GM18498 (cell line): ENCODE data around the gene COX6A2.

Experiments
- ATAC-seq: cut with Tn5 transposase; IDR thresholded peaks from one replicate; pipeline ENCODE4 v1.9.1; 2021; ENCODE audit warnings: mild to moderate bottlenecking, moderate library complexity; ENCODE audit not compliant: unreplicated experiment

COX6A2 gene

DNA sequence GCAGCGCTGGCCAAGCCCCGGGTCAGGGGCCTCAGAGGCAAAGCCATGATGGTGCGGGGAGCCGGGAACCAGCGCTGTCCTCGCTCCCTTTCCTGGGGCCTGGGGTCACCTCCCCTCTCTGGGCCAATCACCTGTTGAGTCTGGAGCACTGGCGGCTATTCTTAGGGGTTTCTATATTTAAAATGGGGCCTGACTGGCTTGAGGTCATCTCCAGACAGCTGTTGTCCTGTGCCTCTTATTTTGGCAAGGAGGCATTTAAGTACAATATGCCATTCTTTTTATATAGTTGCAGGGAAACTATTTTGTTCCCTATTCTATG lies at the start of gene COX6A2:
Gene COX6A2 (minus strand): TSS at position 82 of the 319 bp plus-strand sequence. CDS start 35 bp downstream, at position 47.
- no peak for ATAC-seq

DNA sequence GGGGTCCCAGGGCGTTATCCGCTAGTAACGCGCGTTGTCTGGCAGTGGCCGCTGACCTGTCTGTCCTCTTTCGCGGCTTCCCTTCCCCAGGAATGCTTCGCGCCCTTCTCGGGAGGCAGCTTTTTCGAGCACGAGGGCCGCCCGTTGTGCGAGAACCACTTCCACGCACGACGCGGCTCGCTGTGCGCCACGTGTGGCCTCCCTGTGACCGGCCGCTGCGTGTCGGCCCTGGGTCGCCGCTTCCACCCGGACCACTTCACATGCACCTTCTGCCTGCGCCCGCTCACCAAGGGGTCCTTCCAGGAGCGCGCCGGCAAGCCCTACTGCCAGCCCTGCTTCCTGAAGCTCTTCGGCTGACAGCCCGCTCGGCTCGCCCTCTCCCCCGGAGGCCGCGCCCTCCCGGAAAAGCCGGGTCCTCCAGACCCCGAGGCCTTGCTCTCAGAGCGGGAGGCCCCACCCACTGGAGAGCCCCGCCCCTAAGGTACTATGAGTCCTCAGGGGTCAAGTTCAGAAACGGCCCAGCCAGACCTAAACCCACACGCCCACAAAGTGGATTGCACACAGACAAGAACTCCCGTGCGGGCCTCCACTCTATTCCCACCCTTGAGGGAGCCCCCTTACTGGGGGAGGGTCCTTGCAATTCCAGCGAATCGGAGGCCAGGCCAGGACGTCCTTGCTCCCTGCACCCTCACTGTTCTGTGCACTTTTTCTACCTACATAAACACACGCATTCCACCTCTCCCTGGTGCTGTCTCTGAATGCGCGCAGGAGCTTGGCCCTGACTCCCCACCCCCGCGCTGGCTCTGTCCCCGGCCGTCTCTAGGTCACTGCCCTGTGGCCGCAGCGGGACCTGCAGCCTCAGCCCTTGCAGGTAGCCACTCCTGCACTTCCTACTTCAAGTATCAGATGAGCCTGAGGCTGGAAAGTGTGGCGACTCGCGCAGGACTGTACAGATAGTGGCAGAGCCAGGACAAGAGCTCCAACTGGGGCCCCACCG lies 49.4 kb upstream of the COX6A2 start:
- ATAC-seq: peak; percentile 30

DNA sequence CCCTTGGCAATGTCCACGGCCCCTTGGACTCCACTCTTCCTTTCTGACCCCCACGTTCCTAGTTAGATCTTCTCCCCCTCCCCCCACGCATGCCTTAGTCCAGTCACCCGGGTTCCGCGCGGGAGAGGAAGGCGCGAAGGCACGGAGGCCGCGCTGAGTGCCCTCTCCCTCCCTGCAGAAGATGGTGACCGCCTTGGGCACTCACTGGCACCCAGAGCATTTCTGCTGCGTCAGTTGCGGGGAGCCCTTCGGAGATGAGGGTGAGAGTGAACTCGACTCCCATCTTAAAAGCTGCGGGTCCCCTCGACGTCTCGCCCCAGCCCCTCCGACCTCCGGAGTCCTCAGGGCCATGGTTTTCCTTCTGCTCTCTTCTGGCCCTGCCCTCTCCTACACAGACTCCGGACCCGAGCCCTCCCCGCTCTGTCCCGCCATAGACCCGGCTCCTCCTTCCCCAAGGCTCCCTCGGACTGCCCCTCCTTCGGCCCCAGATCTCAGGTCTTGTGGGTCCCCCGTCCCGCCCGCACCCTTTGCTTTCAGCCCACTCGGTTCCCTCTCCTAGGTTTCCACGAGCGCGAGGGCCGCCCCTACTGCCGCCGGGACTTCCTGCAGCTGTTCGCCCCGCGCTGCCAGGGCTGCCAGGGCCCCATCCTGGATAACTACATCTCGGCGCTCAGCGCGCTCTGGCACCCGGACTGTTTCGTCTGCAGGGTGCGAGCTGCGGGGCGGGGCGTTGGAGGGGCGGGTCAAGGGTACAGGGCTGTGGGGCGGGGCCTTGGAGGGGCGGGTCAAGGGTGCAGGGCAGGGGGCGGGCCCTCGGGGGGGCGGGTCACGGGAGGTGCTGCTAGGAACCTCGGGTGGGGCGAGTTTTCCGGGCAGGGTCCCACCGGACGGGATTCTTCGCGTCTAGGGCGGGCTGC lies 48.4 kb upstream of the COX6A2 start:
- ATAC-seq: peak; percentile 63

DNA sequence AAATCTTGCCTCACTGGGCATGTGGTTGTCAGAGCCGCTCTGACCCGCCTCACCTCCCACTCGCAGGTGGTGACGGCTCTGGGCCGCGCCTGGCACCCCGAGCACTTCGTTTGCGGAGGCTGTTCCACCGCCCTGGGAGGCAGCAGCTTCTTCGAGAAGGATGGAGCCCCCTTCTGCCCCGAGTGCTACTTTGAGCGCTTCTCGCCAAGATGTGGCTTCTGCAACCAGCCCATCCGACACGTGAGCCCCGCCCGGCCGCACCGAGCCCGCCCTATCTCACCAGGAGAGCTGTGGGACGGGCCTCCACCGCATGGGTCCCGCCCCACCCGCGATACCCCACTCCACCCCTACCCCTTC lies 47.8 kb upstream of the COX6A2 start:
- no peak for ATAC-seq

DNA sequence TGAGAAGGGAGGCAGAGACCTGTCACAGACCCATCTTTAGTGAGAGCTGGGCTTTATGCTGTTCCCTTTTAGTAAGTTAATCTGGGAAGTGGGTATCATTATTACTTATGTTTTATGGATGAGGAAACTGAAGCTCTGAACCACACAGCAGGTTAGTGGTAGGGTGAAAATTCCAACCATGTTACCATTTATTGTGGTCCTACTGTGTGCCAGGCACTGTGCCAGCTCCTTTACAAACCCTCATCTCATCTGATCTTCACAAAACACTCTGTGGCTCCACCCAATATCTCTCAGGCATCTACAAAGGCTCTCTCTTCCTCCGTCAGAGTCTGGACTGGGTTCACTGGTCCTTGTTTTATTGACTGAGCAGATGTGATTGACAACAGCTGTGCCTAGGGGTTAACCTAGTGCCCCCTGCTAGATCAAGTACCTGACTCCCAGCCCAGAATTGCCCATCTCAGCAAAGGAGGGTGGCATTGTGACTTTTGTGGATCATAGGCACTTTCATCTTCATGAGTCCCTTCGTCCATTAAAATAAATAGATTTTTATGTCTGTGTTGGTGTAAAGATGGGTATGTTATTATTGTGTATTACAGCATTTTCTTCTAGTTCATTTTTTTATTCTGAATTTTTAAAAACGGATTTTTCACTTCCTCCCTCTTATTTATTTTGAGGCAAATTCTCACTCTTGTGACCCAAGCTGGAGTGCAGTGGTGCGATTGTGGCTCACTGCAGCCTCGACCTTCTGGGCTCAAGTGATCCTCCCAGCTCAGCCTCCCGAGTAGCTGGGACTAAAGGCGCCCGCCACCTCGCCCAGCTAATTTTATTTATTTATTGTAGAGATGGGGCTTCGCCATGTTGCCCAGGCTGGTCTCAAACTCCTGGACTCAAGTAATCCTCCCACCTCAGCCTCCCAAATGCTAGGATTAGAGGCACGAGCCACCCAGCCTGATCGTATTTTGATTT lies 46.9 kb upstream of the COX6A2 start:
- ATAC-seq: no peak

DNA sequence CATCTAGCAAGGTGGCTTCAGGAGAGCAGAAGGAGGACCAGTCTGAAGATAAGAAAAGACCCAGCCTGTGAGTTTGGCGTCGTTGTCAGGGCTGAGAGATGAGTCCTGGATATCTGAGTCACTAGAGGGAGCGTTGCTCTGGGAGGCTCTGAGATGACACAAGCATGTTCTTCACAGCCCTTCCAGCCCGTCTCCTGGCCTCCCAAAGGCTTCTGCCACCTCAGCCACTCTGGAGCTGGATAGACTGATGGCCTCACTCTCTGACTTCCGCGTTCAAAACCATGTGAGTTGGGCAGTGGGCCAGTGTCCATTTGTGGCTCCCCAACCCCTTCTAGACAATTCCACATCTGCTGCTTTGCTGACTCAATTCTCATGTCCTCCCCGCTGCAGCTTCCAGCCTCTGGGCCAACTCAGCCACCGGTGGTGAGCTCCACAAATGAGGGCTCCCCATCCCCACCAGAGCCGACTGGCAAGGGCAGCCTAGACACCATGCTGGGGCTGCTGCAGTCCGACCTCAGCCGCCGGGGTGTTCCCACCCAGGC lies 46.1 kb upstream of the COX6A2 start:
- ATAC-seq: no peak

DNA sequence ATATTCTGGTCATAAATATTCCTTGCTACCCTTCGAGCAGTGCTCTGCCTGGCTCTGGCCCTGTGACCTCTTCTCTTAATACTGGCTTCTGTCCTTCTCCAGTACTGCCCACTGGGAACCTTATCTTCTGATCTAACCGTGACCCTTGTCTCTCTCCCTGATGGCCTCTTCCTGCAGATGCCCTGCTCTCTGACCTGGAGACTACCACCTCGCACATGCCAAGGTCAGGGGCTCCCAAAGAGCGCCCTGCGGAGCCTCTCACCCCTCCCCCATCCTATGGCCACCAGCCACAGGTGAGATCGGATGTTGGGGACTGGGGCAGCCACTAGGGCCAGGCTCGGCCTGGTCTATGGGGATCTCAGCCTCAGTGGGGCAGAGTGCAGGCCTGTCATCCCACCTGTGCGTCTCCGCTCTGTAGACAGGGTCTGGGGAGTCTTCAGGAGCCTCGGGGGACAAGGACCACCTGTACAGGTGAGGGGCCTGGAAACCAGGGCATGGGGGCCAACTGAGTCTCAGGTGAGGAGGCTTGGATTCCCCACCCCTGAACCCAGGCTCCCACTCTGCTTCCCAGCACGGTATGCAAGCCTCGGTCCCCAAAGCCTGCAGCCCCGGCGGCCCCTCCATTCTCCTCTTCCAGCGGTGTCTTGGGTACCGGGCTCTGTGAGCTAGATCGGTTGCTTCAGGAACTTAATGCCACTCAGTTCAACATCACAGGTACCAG lies 45.3 kb upstream of the COX6A2 start:
- no peak for ATAC-seq

DNA sequence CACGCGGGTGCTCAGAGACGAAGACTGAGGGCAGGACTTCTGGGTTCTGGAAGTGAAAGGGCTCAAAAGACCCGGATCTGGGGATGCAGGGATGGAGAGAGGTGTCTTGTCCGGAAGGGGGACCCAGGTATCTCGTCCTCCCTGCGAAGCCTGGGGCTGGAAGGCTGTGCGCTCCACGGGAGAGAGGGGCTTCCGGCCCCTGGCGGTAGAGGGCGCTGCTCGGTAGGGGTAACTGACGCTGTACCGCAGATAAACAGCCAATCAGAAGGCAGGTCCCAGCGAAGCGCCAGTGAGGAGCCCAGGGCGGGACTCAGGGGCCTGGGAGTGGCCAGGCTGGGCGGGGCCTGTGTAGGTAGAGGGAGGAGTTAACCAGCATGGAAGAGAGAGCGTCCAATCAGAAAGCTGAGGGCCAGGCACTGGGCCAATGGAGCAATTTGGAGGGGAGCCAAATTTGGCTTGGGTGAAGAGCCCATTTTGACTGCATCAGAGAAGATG lies 44.6 kb upstream of the COX6A2 start:
- ATAC-seq: no peak

DNA sequence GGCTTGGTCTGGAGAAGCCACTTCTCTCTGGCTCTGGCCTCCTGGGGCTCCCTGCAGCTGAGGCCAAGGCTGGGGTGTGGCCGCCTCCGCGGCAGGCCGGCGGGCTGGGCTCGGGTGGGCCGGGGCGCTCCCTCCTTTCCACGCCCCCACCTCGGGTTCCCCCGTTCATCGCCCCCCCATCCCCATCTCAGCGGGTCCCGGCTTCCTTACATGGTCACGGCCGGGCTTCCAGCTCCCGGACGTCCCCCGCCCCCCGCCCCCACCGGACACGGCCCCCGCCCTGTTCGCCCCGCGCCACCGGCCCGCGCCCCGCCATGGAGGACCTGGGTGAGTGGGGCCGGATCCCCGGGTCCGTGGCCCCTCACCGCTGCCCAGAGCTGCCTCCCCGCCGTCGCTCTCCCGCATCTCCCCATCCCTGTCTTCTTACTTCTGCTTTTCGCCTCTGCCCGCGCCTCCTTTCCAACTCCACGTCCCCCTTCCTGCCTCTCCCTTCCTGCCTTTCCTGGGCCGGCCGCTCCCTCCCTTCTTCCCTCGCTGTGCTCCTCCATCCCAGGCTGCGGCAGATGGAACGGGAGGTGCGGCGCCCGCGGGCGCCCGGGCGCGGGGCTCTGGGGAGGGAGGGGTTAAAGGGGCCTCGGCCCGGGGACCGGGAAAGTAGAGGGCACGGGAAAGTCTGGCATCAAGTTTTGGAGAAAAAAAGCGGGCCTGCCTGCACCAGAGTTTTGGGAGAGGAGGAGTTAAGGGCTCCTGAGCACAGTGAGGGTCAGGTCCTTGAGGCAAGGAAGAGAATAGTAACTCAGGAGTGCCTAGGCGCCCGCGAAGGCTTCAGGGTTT lies 43.9 kb upstream of the COX6A2 start, which contains the start of gene TGFB1I1:
Gene TGFB1I1 (plus strand): TSS at position 278 of the 834 bp plus-strand sequence. CDS start 37 bp downstream, at position 315.
- no peak for ATAC-seq

DNA sequence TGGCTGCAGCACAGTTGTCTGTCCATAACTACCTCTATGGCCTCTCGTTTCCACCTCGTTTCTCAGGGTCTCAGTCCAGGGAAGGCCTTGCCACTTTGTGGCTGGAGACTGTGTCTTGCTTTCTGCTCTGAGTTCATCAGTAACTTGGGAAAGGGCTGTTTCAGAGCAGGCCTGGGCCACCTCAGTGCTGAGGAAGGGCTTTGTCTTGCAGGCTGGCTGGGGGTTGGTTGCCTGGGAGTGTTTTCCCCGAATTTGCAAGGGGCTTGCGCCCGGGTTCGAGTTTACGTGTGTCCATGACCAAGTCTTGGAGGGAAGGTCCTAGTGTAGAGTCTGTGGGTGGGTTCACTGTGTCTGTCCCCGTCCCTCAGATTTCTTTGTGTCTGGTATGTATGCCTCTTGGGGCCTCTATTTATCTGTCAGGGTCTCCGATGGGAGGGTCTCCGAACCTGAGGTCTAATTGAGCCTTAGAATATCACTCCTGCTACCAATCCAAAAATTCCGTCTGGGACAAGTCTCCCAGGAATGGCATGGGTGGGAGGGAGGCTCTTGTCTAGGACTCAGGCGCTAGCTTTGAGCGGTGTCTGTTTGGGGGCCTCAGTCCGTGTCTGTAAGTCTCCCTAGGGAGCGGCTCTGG lies 43.2 kb upstream of the COX6A2 start:
- ATAC-seq: no peak

DNA sequence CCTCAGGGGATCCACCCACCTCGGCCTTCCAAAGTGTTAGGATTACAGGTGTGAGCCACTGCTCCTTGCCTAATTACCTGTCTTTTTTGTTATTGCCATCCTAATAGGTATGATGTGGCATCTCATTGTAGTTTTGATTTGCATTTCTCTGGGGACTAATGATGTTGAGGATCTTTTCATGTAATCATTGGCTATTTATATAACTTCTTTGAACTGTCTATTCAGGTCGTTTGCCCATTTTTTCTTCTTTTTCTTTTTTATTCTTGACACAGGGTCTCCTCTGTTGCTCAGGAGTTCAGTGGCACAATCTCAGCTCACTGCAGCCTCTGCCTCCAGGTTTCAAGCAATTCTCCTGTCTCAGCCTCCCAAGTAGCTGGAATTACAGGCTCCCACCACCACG lies 42.5 kb upstream of the COX6A2 start:
- no peak for ATAC-seq

DNA sequence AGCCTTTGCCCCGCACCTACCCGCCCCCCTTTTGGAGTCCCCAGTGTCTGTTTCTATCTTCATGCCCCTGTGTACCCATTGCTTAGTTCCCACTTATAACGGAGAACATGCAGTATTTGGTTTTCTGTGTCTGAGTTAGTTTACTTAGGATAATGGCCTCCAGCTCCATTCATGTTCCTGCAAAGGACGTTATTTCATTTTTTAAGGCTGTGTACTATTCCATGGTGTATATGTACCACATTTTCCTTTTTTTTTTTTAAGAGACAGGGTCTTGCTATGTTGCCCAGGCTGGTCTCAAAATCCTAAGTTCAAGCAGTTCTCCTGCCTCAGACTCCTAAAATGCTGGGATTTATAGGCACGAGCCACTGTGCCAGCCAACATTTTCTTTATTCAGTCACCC lies 39.7 kb upstream of the COX6A2 start:
- ATAC-seq: no peak

DNA sequence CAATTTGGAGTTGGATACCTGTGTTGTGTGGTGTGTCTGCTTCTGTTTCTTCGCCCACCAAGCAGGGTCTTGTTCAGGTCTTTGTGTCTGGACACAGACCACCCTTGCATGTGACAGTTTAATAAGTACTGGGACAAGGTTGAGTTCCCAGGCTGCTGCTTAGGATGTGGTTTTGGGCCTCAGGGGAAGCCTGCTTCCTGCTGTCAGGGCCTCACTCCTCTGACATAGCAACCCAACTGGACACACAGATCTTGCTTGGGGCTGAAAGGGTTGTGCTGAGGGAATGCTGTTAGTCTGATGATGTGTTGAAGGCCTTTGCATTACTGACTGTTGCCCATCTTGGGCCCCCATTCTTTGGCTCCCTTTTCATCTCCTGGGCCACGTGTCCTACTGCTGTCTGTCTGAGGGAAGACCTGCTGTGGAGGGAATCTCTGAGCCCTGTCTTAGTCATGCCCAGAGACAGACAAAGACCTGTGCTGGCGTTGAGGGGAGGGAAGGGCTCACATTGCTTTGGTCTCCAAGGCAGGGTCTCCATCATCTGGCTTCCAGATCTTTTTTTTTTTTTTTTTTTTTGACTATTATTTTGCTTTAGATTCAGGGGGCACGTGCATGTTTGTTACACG lies 39.1 kb upstream of the COX6A2 start:
- ATAC-seq: no peak

DNA sequence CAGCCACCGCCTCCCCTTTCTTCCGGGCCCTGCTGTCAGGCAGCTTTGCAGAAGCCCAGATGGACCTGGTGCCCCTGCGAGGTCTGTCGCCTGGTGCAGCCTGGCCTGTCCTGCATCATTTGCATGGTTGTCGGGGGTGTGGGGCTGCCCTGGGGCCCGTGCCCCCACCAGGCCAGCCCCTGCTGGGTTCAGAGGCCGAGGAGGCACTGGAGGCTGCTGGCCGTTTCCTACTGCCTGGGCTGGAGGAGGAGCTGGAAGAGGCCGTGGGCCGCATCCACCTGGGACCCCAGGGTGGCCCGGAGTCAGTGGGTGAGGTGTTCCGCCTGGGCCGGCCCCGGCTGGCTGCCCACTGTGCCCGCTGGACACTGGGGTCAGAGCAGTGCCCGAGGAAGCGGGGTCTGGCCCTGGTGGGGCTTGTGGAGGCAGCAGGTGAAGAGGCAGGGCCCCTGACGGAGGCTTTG lies 38.3 kb upstream of the COX6A2 start:
- no peak for ATAC-seq

DNA sequence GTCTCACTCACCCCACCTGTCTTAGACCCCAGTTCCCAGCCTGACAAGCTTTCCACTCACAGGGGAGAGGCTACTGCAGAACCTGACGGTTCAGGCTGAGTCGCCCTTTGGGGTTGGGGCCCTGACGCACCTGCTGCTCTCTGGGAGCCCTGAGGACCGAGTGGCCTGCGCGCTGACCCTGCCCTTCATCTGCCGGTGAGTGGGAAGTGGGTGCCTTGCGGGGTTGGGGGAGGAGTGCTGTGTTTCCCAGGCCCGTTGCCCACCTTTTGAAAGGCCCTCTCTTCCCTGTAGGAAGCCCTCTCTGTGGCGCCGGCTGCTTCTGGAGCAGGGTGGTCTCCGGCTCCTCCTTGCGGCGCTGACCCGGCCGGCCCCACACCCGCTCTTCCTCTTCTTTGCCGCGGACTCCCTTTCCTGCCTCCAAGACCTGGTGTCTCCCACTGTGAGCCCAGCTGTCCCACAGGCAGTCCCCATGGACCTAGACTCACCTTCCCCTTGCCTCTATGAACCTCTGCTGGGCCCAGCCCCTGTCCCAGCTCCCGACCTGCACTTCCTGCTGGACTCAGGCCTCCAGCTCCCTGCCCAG lies 37.7 kb upstream of the COX6A2 start:
- ATAC-seq: no peak

DNA sequence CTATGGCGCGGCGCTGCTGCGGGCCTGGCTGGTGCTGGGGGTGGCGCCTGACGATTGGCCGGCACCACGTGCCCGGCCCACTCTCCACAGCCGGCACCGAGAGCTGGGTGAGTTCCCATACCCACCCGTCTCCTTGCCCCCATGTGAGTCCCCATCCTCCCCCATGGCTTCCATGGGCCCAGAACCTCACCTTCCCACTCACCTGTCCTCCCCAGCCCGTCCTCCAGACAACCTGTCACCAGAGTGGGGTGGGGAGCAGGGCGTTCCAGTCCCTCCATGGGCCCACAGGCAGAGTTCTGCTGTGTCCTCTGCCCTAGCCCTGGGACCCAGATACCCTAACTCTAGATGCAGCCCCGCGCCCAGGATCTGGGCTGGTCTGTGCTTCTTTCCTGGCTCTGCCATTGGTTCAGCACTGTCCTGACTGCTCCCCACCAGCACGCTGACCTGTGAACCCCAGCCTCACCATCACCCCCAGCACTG lies 36.7 kb upstream of the COX6A2 start:
- no peak for ATAC-seq

DNA sequence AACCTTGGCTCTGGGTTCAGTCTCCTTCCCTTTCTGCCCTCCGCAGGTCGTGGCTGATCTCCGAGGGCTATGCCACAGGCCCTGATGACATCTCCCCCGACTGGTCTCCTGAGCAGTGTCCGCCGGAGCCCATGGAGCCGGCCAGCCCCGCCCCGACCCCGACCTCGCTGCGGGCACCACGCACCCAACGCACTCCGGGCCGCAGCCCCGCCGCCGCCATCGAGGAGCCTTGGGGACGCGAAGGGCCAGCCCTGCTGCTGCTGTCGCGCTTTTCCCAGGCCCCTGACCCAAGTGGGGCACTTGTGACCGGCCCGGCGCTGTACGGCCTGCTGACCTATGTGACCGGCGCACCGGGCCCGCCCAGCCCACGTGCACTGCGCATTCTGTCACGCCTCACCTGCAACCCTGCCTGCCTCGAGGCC lies 36.2 kb upstream of the COX6A2 start:
- no peak for ATAC-seq
